Measurements from ENCODE around the gene BBS9.
"Not testable (repeated sequence)": the region's sequence is repeated elsewhere in the genome, so short reads cannot be mapped to it uniquely, and the experiment has no call there.

Gene BBS9

GRCh38 chr7:33466203-33466602 is 336.8 kb downstream of the BBS9 start:
- no peaks in the 10 kb centered on the region for H3K36me3 ChIP-seq (ENCODE audit: control insufficient read depth in 2 of 2, insufficient read depth in 2 of 2, low read length in 2 of 2)
- no peaks in the 10 kb centered on the region for H3K9me3 ChIP-seq (ENCODE audit: control insufficient read depth in 2 of 2, low read length in 2 of 2)
- H3K27ac ChIP-seq (ENCODE audit: low read depth in 2 of 2, low read length in 2 of 2) = no peak overlapping the region
- H3K9ac ChIP-seq (ENCODE audit: low read depth in 1 of 2, low read length in 2 of 2) = no peak overlapping the region
- no peaks in the 10 kb centered on the region for H3K4me1 ChIP-seq (ENCODE audit: control insufficient read depth in 2 of 2, insufficient read depth in 2 of 2, low read length in 2 of 2)
- H3K27me3 ChIP-seq (ENCODE audit: control insufficient read depth in 2 of 2, insufficient read depth in 2 of 2, low read length in 2 of 2) = no peaks in the 10 kb centered on the region
- no peak overlapping the region for H3K4me3 ChIP-seq (ENCODE audit: low read length in 2 of 2)

GRCh38 chr7:33471636-33472242 is 342.4 kb downstream of the BBS9 start:
- H3K27me3 ChIP-seq (ENCODE audit: control insufficient read depth in 2 of 2, insufficient read depth in 2 of 2, low read length in 2 of 2) = no peaks in the 10 kb centered on the region
- H3K4me1 ChIP-seq (ENCODE audit: control insufficient read depth in 2 of 2, insufficient read depth in 2 of 2, low read length in 2 of 2) = no peaks in the 10 kb centered on the region
- no peak overlapping the region for H3K9ac ChIP-seq (ENCODE audit: low read depth in 1 of 2, low read length in 2 of 2)
- H3K9me3 ChIP-seq (ENCODE audit: control insufficient read depth in 2 of 2, low read length in 2 of 2) = no peaks in the 10 kb centered on the region
- no peak overlapping the region for H3K27ac ChIP-seq (ENCODE audit: low read depth in 2 of 2, low read length in 2 of 2)
- no peak overlapping the region for H3K4me3 ChIP-seq (ENCODE audit: low read length in 2 of 2)
- H3K36me3 ChIP-seq (ENCODE audit: control insufficient read depth in 2 of 2, insufficient read depth in 2 of 2, low read length in 2 of 2) = no peaks in the 10 kb centered on the region

GRCh38 chr7:33472348-33473025 is 343.1 kb downstream of the BBS9 start:
- Histone ChIP-seq H3K27ac (ENCODE audit: low read depth in 2 of 2, low read length in 2 of 2) (no peak overlapping the region), H3K9me3 (ENCODE audit: control insufficient read depth in 2 of 2, low read length in 2 of 2) (no peaks in the 10 kb centered on the region), H3K4me1 (ENCODE audit: control insufficient read depth in 2 of 2, insufficient read depth in 2 of 2, low read length in 2 of 2) (no peaks in the 10 kb centered on the region), H3K36me3 (ENCODE audit: control insufficient read depth in 2 of 2, insufficient read depth in 2 of 2, low read length in 2 of 2) (no peaks in the 10 kb centered on the region), H3K9ac (ENCODE audit: low read depth in 1 of 2, low read length in 2 of 2) (no peak overlapping the region), H3K4me3 (ENCODE audit: low read length in 2 of 2) (no peak overlapping the region), H3K27me3 (ENCODE audit: control insufficient read depth in 2 of 2, insufficient read depth in 2 of 2, low read length in 2 of 2) (no peaks in the 10 kb centered on the region)

- no peaks in the 10 kb centered on the region for H3K4me1 ChIP-seq (ENCODE audit: control insufficient read depth in 2 of 2, insufficient read depth in 2 of 2, low read length in 2 of 2)
- H3K9ac ChIP-seq (ENCODE audit: low read depth in 1 of 2, low read length in 2 of 2) = no peak overlapping the region
- H3K4me3 ChIP-seq (ENCODE audit: low read length in 2 of 2) = no peak overlapping the region
- no peaks in the 10 kb centered on the region for H3K9me3 ChIP-seq (ENCODE audit: control insufficient read depth in 2 of 2, low read length in 2 of 2)
- no peaks in the 10 kb centered on the region for H3K36me3 ChIP-seq (ENCODE audit: control insufficient read depth in 2 of 2, insufficient read depth in 2 of 2, low read length in 2 of 2)
- no peak overlapping the region for H3K27ac ChIP-seq (ENCODE audit: low read depth in 2 of 2, low read length in 2 of 2)
- H3K27me3 ChIP-seq (ENCODE audit: control insufficient read depth in 2 of 2, insufficient read depth in 2 of 2, low read length in 2 of 2) = no peaks in the 10 kb centered on the region
These were observed 348.5 kb downstream of the BBS9 start for GRCh38 chr7:33477719-33478480.

GRCh38 chr7:33484476-33484875 is 355.1 kb downstream of the BBS9 start:
- H3K27ac ChIP-seq (ENCODE audit: low read depth in 2 of 2, low read length in 2 of 2); H3K36me3 ChIP-seq (ENCODE audit: control insufficient read depth in 2 of 2, insufficient read depth in 2 of 2, low read length in 2 of 2); H3K4me3 ChIP-seq (ENCODE audit: low read length in 2 of 2); H3K27me3 ChIP-seq (ENCODE audit: control insufficient read depth in 2 of 2, insufficient read depth in 2 of 2, low read length in 2 of 2); H3K4me1 ChIP-seq (ENCODE audit: control insufficient read depth in 2 of 2, insufficient read depth in 2 of 2, low read length in 2 of 2); H3K9ac ChIP-seq (ENCODE audit: low read depth in 1 of 2, low read length in 2 of 2); H3K9me3 ChIP-seq (ENCODE audit: control insufficient read depth in 2 of 2, low read length in 2 of 2): not testable (repeated sequence)

GRCh38 chr7:33485747-33486493 is 356.6 kb downstream of the BBS9 start:
- Histone ChIP-seq H3K4me3 (ENCODE audit: low read length in 2 of 2) (no peak overlapping the region), H3K36me3 (ENCODE audit: control insufficient read depth in 2 of 2, insufficient read depth in 2 of 2, low read length in 2 of 2) (no peaks in the 10 kb centered on the region), H3K27ac (ENCODE audit: low read depth in 2 of 2, low read length in 2 of 2) (no peak overlapping the region), H3K9ac (ENCODE audit: low read depth in 1 of 2, low read length in 2 of 2) (no peak overlapping the region), H3K9me3 (ENCODE audit: control insufficient read depth in 2 of 2, low read length in 2 of 2) (no peaks in the 10 kb centered on the region), H3K27me3 (ENCODE audit: control insufficient read depth in 2 of 2, insufficient read depth in 2 of 2, low read length in 2 of 2) (no peaks in the 10 kb centered on the region), H3K4me1 (ENCODE audit: control insufficient read depth in 2 of 2, insufficient read depth in 2 of 2, low read length in 2 of 2) (no peaks in the 10 kb centered on the region)

- no peaks in the 10 kb centered on the region for H3K27me3 ChIP-seq (ENCODE audit: control insufficient read depth in 2 of 2, insufficient read depth in 2 of 2, low read length in 2 of 2)
These were observed 357.3 kb downstream of the BBS9 start for GRCh38 chr7:33486633-33487032.

GRCh38 chr7:33487998-33488682 is 358.8 kb downstream of the BBS9 start:
- Histone ChIP-seq H3K9me3 (ENCODE audit: control insufficient read depth in 2 of 2, low read length in 2 of 2) (no peaks in the 10 kb centered on the region), H3K27me3 (ENCODE audit: control insufficient read depth in 2 of 2, insufficient read depth in 2 of 2, low read length in 2 of 2) (no peaks in the 10 kb centered on the region), H3K4me1 (ENCODE audit: control insufficient read depth in 2 of 2, insufficient read depth in 2 of 2, low read length in 2 of 2) (no peaks in the 10 kb centered on the region), H3K4me3 (ENCODE audit: low read length in 2 of 2) (no peak overlapping the region), H3K36me3 (ENCODE audit: control insufficient read depth in 2 of 2, insufficient read depth in 2 of 2, low read length in 2 of 2) (no peaks in the 10 kb centered on the region), H3K27ac (ENCODE audit: low read depth in 2 of 2, low read length in 2 of 2) (no peak overlapping the region), H3K9ac (ENCODE audit: low read depth in 1 of 2, low read length in 2 of 2) (no peak overlapping the region)

More at GRCh38 chr7:33486633-33487032, 357.3 kb downstream of the BBS9 start:
- H3K36me3 ChIP-seq (ENCODE audit: control insufficient read depth in 2 of 2, insufficient read depth in 2 of 2, low read length in 2 of 2) = no peaks in the 10 kb centered on the region
- no peak overlapping the region for H3K9ac ChIP-seq (ENCODE audit: low read depth in 1 of 2, low read length in 2 of 2)
- H3K9me3 ChIP-seq (ENCODE audit: control insufficient read depth in 2 of 2, low read length in 2 of 2) = no peaks in the 10 kb centered on the region
- no peaks in the 10 kb centered on the region for H3K4me1 ChIP-seq (ENCODE audit: control insufficient read depth in 2 of 2, insufficient read depth in 2 of 2, low read length in 2 of 2)
- no peak overlapping the region for H3K4me3 ChIP-seq (ENCODE audit: low read length in 2 of 2)
- H3K27ac ChIP-seq (ENCODE audit: low read depth in 2 of 2, low read length in 2 of 2) = no peak overlapping the region

GRCh38 chr7:33494474-33494873 is 365.1 kb downstream of the BBS9 start:
- H3K4me1 ChIP-seq (ENCODE audit: control insufficient read depth in 2 of 2, insufficient read depth in 2 of 2, low read length in 2 of 2) = no peaks in the 10 kb centered on the region
- no peaks in the 10 kb centered on the region for H3K36me3 ChIP-seq (ENCODE audit: control insufficient read depth in 2 of 2, insufficient read depth in 2 of 2, low read length in 2 of 2)
- no peak overlapping the region for H3K27ac ChIP-seq (ENCODE audit: low read depth in 2 of 2, low read length in 2 of 2)
- no peak overlapping the region for H3K9ac ChIP-seq (ENCODE audit: low read depth in 1 of 2, low read length in 2 of 2)
- H3K9me3 ChIP-seq (ENCODE audit: control insufficient read depth in 2 of 2, low read length in 2 of 2) = no peaks in the 10 kb centered on the region
- no peak overlapping the region for H3K4me3 ChIP-seq (ENCODE audit: low read length in 2 of 2)
- H3K27me3 ChIP-seq (ENCODE audit: control insufficient read depth in 2 of 2, insufficient read depth in 2 of 2, low read length in 2 of 2) = no peaks in the 10 kb centered on the region

All from mucosa of rectum (tissue), 2 donors.